Stomach (tissue), 9 donors: ENCODE measurements around the gene SSRP1. TPM values are rescaled to one million over a fixed set of nuclear protein-coding genes. Genes with fewer than 3 reads are reported as not detected.

Source experiments
- DNase-seq, 2 donors: peaks; one replicate each; pipeline versions ENCODE4 v3.0.0 to v3.0.0-alpha.2; 2013 to 2019
- H3K27ac ChIP-seq, 5 donors: fragments of 200-600 bp in 4 of 5; sonication (generic) in 4 of 5; one replicate each; pipeline ENCODE4 v1.5.1; 2013 to 2019; ENCODE audit warnings: mild to moderate bottlenecking in 1 of 5, moderate library complexity in 1 of 5
- H3K27me3 ChIP-seq, 3 donors: fragments of 200-600 bp; sonication (generic); one replicate each; pipeline ENCODE4 v1.5.1; 2017 to 2019; ENCODE audit warnings: mixed run types in 1 of 3
- H3K36me3 ChIP-seq, 4 donors: fragments of 200-600 bp; sonication (generic); 1 replicate in 3 of 4; 2 replicates in 1 of 4; pipeline ENCODE4 v1.5.1; 2016 to 2019
- H3K4me1 ChIP-seq, 4 donors: fragments of 200-600 bp; sonication (generic); one replicate each; pipeline ENCODE4 v1.5.1; 2016 to 2019
- H3K4me3 ChIP-seq, 4 donors: fragments of 200-600 bp; sonication (generic) in 3 of 4; one replicate each; pipeline ENCODE4 v1.5.1; 2016 to 2019; ENCODE audit warnings: mild to moderate bottlenecking in 1 of 4
- H3K9me3 ChIP-seq, 4 donors: fragments of 200-600 bp; sonication (generic); one replicate each; pipeline ENCODE4 v1.5.1; 2016 to 2019
- CTCF ChIP-seq, 7 experiments: fragments of 450-650 bp in 4 of 7; fragments of 200-600 bp in 3 of 7; sonication (generic) in 3 of 7; IDR thresholded peaks; one replicate each; pipeline ENCODE4 v1.5.1; 2016 to 2019; ENCODE audit warnings: antibody characterized with exemption in 7 of 7, control low read depth in 2 of 7, mild to moderate bottlenecking in 1 of 7
- EP300 ChIP-seq: sonication (generic); formaldehyde crosslinking; IDR thresholded peaks from one replicate; pipeline ENCODE4 v1.6.1; 2017; ENCODE audit warnings: antibody characterized with exemption
- POLR2A ChIP-seq, 4 donors: fragments of 450-650 bp; IDR thresholded peaks; one replicate each; pipeline ENCODE4 v1.6.1; 2016; ENCODE audit warnings: antibody characterized with exemption in 4 of 4, control low read depth in 2 of 4, mild to moderate bottlenecking in 1 of 4, moderate library complexity in 1 of 4
- POLR2AphosphoS5 ChIP-seq, 3 donors: sonication (generic); formaldehyde crosslinking; IDR thresholded peaks; one replicate each; pipeline ENCODE4 v1.6.1; 2016; ENCODE audit warnings: antibody characterized with exemption in 3 of 3
- WGBS, 5 donors: extraction: QIAGEN DNeasy Blood & Tissue Kit in 3 of 5; methylation state at CpG; one replicate each; pipeline versions ENCODE4 v1.1.5 to v1.1.7; 2013 to 2018; 5-methylcytosine and 5-hydroxymethylcytosine counted together
- intact Hi-C: fragments of 100-400 bp; cut with DNase I; formaldehyde crosslinking; loops from one replicate; pipeline ENCODE4 v1.15.1; 2023; ENCODE audit warnings: low total_unique reads
- polyA plus RNA-seq, 3 donors: library from polyadenylated mRNA; stranded (reverse); fragments of 200-250 nt; gene quantifications; one replicate each; pipeline ENCODE4 v1.2.3, GENCODE V29; 2013
- total RNA-seq, 5 donors: library from RNA; depleted of rRNA; stranded (reverse); fragments of >200 nt; gene quantifications; one replicate each; pipeline versions ENCODE4 v1.1.0 to v1.2.3, GENCODE V29; 2014 to 2016
- donor health status: healthy with polysubstance abuse.
- donor health status: Bipolar disorder and iron deficiency.
- donor health status: healthy.

Gene SSRP1
- total and polyA plus RNA-seq, 8 donors, result 15.8 to 62.9 (median 47.1) TPM

DNA sequence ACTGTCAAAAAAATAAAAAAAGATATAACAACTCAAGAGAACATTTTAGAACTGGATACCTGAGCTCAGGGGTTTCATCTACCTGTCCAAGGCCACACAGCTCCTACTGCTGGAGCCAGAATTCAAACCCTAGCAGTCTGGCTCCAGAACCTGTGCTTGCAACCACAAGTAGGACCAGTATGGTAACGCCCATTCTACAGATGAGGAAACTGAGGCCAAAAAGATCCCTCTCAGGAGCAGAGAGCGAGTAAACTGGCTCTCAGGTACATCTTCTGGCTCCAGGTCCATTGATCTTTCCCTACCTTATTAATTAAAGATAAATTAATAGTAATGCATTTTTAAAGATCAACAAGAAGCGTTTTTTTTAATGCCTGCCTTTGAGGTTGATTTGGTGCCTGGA lies 21.6 kb upstream of the SSRP1 start:
- 83 to 88% (median 86%) methylated on average over 3 of the region's 3 CpGs for WGBS, 5 donors
- H3K4me1 ChIP-seq, result peaks cover 0 to 14% (median 5%) of the 10 kb centered on the region in 4 donors
- H3K4me3 ChIP-seq, result no peak overlapping the region
- H3K36me3 ChIP-seq, result no peaks in the 10 kb centered on the region
- DNase-seq, result no peak
- H3K27ac ChIP-seq, result peak overlapping the region in 2 of 5 donors; percentile 5 to 29
- TF ChIP-seq POLR2A (IDR thresholded peaks at IDR 0.05), result no peak
- no peak for TF ChIP-seq CTCF (IDR thresholded peaks at IDR 0.05)
- TF ChIP-seq POLR2AphosphoS5 (IDR thresholded peaks at IDR 0.05), result no peak
- TF ChIP-seq EP300, result no peak
- H3K27me3 ChIP-seq, result no peaks in the 10 kb centered on the region
- no peaks in the 10 kb centered on the region for H3K9me3 ChIP-seq
- intact Hi-C loops, result no loop called here

DNA sequence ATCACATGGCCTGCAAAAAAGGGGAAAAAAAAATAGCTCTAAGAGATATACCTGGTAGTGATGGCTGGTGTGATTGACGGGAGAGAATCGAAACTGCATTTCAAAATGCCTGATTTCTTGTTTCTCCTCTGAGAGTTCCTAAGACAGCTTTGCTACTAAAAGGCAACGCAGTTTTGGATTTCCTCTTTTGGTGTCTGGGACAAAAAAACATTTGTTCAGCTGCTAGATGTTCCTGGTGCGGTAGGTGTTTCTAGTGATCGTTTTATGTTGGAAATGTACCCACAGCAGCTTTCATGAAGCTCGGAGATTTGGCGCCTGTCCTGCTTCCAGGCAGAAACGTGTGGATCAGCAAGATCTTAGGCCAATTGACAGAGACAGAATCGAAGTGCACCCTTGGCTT lies 20.6 kb upstream of the SSRP1 start:
- TF ChIP-seq EP300, result no peak
- TF ChIP-seq POLR2AphosphoS5 (IDR thresholded peaks at IDR 0.05), result no peak
- no peak for TF ChIP-seq CTCF (IDR thresholded peaks at IDR 0.05)
- no peak for TF ChIP-seq POLR2A (IDR thresholded peaks at IDR 0.05)
- WGBS, 5 donors, result 69 to 76% (median 75%) methylated on average over 9 of the region's 9 CpGs
- DNase-seq, result no peak
- Histone ChIP-seq H3K27ac (no peak overlapping the region), H3K9me3 (no peaks in the 10 kb centered on the region), H3K4me1 (peaks cover 0 to 14% (median 5%) of the 10 kb centered on the region in 4 donors), H3K36me3 (no peaks in the 10 kb centered on the region), H3K27me3 (no peaks in the 10 kb centered on the region), H3K4me3 (no peak overlapping the region)
- intact Hi-C loops, result no loop called here

- Histone ChIP-seq H3K4me3 (no peak overlapping the region), H3K27ac (no peak overlapping the region), H3K27me3 (no peaks in the 10 kb centered on the region), H3K4me1 (peaks cover 0 to 19% (median 9%) of the 10 kb centered on the region in 4 donors), H3K36me3 (no peaks in the 10 kb centered on the region), H3K9me3 (no peaks in the 10 kb centered on the region)
- DNase-seq, result no peak
- TF ChIP-seq CTCF (IDR thresholded peaks at IDR 0.05) (no peak), EP300 (no peak), POLR2AphosphoS5 (IDR thresholded peaks at IDR 0.05) (no peak), POLR2A (IDR thresholded peaks at IDR 0.05) (no peak)
- 70 to 84% (median 74%) methylated on average over 6 of the region's 6 CpGs for WGBS, 5 donors
- intact Hi-C loops, result no loop called here
These were observed 19.0 kb upstream of the SSRP1 start for GRCh38 chr11:57354699-57355098.

- H3K27ac ChIP-seq, result no peak overlapping the region
- TF ChIP-seq POLR2AphosphoS5 (IDR thresholded peaks at IDR 0.05) (no peak), CTCF (IDR thresholded peaks at IDR 0.05) (no peak), POLR2A (IDR thresholded peaks at IDR 0.05) (no peak), EP300 (no peak)
- DNase-seq, result no peak
- intact Hi-C loops, result no loop called here
- H3K4me1 ChIP-seq, result peaks cover 0 to 20% (median 11%) of the 10 kb centered on the region in 4 donors
- no peak overlapping the region for H3K4me3 ChIP-seq
- no peaks in the 10 kb centered on the region for H3K27me3 ChIP-seq
- 72 to 78% (median 77%) methylated on average over 4 of the region's 4 CpGs for WGBS, 5 donors
- H3K9me3 ChIP-seq, result no peaks in the 10 kb centered on the region
- no peaks in the 10 kb centered on the region for H3K36me3 ChIP-seq
These were observed 18.2 kb upstream of the SSRP1 start for GRCh38 chr11:57353852-57354251.
